Bone marrow (tissue), 2 donors: ENCODE measurements around the gene GNG7.
"Not testable (repeated sequence)": the region's sequence is repeated elsewhere in the genome, so short reads cannot be mapped to it uniquely, and the experiment has no call there.

ENCODE experiments used
- DNase-seq, 2 donors: peaks; one replicate each; lab custom pipeline; 2025; lab: John Stamatoyannopoulos, UW

The GNG7 gene

DNA sequence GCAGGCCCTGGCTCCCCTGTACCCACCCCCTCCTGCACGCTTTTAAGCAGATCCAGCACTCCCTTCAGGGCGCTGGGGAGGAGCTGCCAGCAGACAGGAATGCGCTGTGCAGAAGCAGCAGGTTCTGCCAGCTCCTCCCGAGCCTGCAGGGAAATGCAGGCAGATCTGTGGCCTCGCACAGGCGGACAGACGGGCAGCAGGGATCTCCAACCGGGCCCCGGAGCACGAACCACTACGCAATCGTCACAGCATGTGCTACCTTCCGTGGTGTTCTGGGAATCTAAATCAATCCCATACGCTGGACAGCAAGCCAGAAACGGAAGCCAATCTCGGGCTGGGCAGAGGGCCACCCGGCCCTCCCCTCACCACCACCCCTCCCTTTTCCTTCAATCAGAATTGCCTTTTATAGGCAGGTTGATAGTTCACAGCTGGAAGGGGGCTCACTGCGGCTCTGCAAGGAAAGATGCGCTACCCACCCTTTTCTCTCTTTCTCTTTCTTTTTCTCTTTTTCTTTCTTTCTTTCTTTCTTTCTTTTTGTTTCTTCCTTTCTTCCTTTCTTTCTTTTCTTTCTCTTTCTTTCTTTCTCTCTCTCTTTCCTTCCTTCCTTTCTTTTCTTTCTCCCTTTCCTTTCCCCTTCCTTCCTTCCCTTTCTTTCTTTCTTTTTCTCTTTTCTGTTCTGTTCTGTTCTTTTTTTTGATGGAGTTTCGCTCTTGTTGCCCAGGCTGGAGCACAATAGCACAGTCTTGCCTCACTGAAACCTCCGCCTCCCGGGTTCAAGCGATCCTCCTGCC is 99.9 kb downstream of the GNG7 start:
- no peak for DNase-seq

GRCh38 chr19:2600914-2601870 is 101.3 kb downstream of the GNG7 start:
- no peak for DNase-seq

GRCh38 chr19:2594319-2594718 is 108.2 kb downstream of the GNG7 start:
- no peak for DNase-seq

- no peak for DNase-seq
These were observed 109.7 kb downstream of the GNG7 start for GRCh38 chr19:2592824-2593223.

GRCh38 chr19:2591537-2592291 is 110.8 kb downstream of the GNG7 start:
- DNase-seq = no peak

DNA sequence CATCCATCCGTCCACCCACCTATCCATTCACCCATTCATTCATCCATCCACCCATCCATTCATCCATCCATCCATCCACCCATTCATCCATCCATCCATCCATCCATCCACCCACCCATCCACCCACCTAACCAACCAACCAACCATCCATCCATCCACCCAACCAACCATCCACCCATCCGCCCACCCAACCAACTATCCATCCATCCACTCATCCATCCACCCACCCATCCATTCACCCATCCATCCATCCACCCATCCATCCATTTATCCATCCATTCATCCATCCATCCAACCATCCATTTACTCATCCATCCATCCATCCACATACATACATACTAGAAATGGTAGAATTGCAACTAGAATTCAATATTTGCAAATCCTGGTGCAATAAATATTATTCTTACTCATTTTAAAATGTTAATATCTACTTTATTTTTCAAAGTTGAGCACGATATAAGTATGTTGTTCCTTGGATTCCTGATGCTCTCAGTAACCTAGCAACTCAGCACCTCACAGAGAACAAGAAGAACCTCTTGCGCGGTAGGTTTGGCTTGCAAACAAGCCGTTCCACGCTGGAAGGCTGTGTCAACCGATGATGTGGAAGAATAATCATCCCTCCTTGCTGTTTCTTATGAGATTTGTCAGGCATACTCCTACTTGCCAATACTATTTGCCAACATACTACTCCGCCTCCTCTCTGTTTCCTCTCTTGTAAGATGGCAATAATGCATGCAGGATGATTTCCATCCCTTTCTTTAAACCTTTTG is 111.7 kb downstream of the GNG7 start:
- DNase-seq = no peak

DNA sequence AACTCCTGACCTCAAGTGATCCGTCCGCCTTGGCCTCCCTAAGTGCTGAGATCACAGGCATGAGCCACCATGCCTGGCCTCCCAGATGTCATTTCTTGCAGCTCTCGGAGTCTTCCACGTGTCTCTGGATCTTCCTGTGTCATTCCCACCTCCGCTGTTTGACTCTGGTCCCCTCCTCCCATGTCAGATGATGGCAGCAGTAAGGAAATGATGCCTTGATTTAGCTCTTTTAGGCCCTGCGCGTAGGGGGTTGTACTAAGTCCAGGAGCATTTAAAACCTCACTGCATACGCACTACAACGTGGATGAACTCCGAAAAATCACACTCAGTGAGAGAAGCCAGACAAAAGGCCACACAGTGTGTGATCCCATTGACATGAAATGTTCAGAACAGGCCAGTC is 113.1 kb downstream of the GNG7 start:
- no peak for DNase-seq

- no peak for DNase-seq
These were observed 114.3 kb downstream of the GNG7 start for GRCh38 chr19:2588081-2588777.

GRCh38 chr19:2587001-2587719 is 115.3 kb downstream of the GNG7 start:
- no peak for DNase-seq

GRCh38 chr19:2586196-2586595 is 116.3 kb downstream of the GNG7 start:
- no peak for DNase-seq

- DNase-seq = no peak
These were observed 118.5 kb downstream of the GNG7 start for GRCh38 chr19:2584002-2584401.

GRCh38 chr19:2582984-2583956 is 119.2 kb downstream of the GNG7 start:
- no peak for DNase-seq

DNA sequence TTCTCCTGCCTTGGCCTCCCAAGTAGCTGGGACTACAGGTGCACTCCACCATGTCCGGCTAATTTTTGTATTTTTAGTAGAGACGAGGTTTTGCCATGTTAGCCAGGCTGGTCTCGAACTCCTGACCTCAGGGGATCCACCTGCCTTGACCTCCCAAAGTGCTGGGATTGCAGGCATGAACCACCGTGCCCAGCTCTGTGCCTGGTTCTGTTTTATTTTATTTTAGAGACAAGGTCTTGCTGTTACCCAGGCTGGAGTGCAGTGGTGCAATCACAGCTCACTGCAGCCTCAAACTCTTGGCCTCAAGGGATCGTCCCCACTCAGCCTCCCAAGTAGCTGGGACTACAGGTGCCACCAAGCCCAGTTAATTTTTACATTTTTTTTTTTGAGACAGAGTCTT is 122.1 kb downstream of the GNG7 start:
- DNase-seq = not testable (repeated sequence)

- no peak for DNase-seq
These were observed 122.7 kb downstream of the GNG7 start for GRCh38 chr19:2579678-2580280.

DNA sequence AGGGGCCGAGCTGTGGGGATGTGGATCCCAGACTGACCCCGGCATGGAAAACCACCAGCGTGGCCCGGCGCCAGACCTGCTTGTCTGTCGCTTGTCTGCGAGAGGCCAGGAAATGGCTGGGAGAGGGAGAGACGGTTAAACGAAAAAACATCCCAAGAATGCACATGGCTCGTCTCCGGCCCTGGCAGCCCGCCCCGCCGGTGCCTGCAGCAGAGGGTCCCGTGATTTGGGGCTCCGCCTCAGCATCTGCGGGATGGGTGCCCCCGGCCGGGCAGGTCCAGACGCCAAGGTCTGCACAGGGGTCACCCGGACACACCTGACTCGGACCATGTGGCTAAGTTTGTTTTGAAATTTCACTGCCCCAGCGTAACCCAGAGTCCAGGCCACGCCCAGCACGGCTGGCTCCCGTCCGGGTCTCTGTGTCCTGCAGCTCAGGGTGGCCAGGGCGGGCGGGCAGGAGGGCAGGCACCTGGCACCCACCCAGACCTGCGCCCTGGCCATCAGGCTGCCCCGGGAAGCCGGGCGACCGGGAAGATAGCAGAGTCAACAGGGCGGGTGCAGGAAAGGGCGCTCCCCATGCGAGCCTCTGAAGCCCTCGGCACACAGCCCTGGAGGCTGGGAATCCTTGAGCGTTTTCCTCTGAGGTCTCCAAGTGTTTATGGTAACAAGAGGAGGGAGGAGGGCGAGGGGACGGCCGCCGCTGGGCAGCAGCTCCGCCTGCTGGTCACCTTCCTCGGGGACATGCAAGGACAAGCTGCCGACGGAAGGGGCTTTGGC is 123.4 kb downstream of the GNG7 start:
- peak; percentile 34 to 43 for DNase-seq

GRCh38 chr19:2578391-2578890 is 124.1 kb downstream of the GNG7 start:
- no peak for DNase-seq

GRCh38 chr19:2577722-2578335 is 124.7 kb downstream of the GNG7 start:
- no peak for DNase-seq
